H9 (cell line): Measurements from ENCODE around the gene FMN1. TPM values are rescaled to one million over a fixed set of nuclear protein-coding genes. Genes with fewer than 3 reads are reported as not detected.

ENCODE experiments used
- DNase-seq: peaks from one replicate; pipeline ENCODE4 v3.0.0-alpha.2; 2017
- H2AFZ ChIP-seq: one replicate; pipeline ENCODE4 v1.6.1; 2013; ENCODE audit warnings: mild to moderate bottlenecking, low read length, control low read depth, moderate library complexity
- H2AK5ac ChIP-seq: 2 replicates; pipeline ENCODE4 v1.6.1; 2013; ENCODE audit warnings: low read length, control low read depth, mixed read lengths; ENCODE audit not compliant: insufficient read length
- H2BK120ac ChIP-seq: one replicate; pipeline ENCODE4 v1.6.1; 2013; ENCODE audit warnings: low read depth, mild to moderate bottlenecking, low read length, control low read depth, inconsistent platforms; ENCODE audit not compliant: poor library complexity, severe bottlenecking
- H2BK12ac ChIP-seq: 2 replicates; pipeline ENCODE4 v1.6.1; 2013; ENCODE audit warnings: low read length, control low read depth, mixed read lengths, low read depth; ENCODE audit not compliant: insufficient read length
- H2BK15ac ChIP-seq: 2 replicates; pipeline ENCODE4 v1.6.1; 2013; ENCODE audit warnings: low read depth, low read length, control low read depth
- H2BK20ac ChIP-seq: one replicate; pipeline ENCODE4 v1.6.1; 2013; ENCODE audit warnings: low read depth, mild to moderate bottlenecking, low read length, control low read depth, inconsistent platforms; ENCODE audit not compliant: poor library complexity, severe bottlenecking
- H2BK5ac ChIP-seq: 2 replicates; pipeline ENCODE4 v1.6.1; 2013; ENCODE audit warnings: low read length, control low read depth, mixed read lengths; ENCODE audit not compliant: insufficient read length
- H3K14ac ChIP-seq: 2 replicates; pipeline ENCODE4 v1.6.1; 2013; ENCODE audit warnings: low read length, control low read depth; ENCODE audit not compliant: insufficient read depth
- H3K18ac ChIP-seq: 2 replicates; pipeline ENCODE4 v1.6.1; 2013; ENCODE audit warnings: low read depth, mild to moderate bottlenecking, mixed read lengths, low read length, control low read depth; ENCODE audit not compliant: insufficient read length
- H3K23ac ChIP-seq: 2 replicates; pipeline ENCODE4 v1.6.1; 2013; ENCODE audit warnings: low read length, control low read depth, mixed read lengths, low read depth; ENCODE audit not compliant: insufficient read length
- H3K23me2 ChIP-seq: 2 replicates; pipeline ENCODE4 v1.6.1; 2013; ENCODE audit warnings: low read depth, mild to moderate bottlenecking, mixed read lengths, low read length, control low read depth; ENCODE audit not compliant: insufficient read length, poor library complexity, severe bottlenecking
- H3K27ac ChIP-seq: 2 replicates; pipeline ENCODE4 v1.5.1; 2013; ENCODE audit warnings: low read length, control low read depth, mixed read lengths, low read depth; ENCODE audit not compliant: insufficient read length
- H3K27me3 ChIP-seq: 2 replicates; pipeline ENCODE4 v1.6.1; 2013; ENCODE audit warnings: low read length, control low read depth, inconsistent platforms; ENCODE audit not compliant: insufficient read depth
- H3K4ac ChIP-seq: 2 replicates; pipeline ENCODE4 v1.6.1; 2013; ENCODE audit warnings: low read depth, mild to moderate bottlenecking, control low read depth, inconsistent platforms, low read length, moderate library complexity
- H3K4me1 ChIP-seq: 2 replicates; pipeline ENCODE4 v1.6.1; 2013; ENCODE audit warnings: low read length, control low read depth, inconsistent platforms; ENCODE audit not compliant: insufficient read depth
- H3K4me2 ChIP-seq: 2 replicates; pipeline ENCODE4 v1.6.1; 2013; ENCODE audit warnings: low read length, control low read depth, mixed read lengths; ENCODE audit not compliant: insufficient read length, insufficient read depth
- H3K56ac ChIP-seq: 2 replicates; pipeline ENCODE4 v1.6.1; 2013; ENCODE audit warnings: low read depth, mild to moderate bottlenecking, mixed read lengths, low read length, control low read depth; ENCODE audit not compliant: insufficient read length
- H3K79me1 ChIP-seq: 2 replicates; pipeline ENCODE4 v1.6.1; 2013; ENCODE audit warnings: low read depth, mild to moderate bottlenecking, moderate library complexity, low read length, control low read depth, inconsistent platforms; ENCODE audit not compliant: insufficient read depth, poor library complexity, severe bottlenecking
- H3K79me2 ChIP-seq: 2 replicates; pipeline ENCODE4 v1.6.1; 2013; ENCODE audit warnings: low read length, control low read depth, inconsistent platforms; ENCODE audit not compliant: insufficient read depth
- H3K9ac ChIP-seq: 2 replicates; pipeline ENCODE4 v1.6.1; 2013; ENCODE audit warnings: low read length, control low read depth, mixed read lengths; ENCODE audit not compliant: insufficient read length; ENCODE audit errors: extremely low read depth
- H3K9me3 ChIP-seq: one replicate; pipeline ENCODE4 v1.6.1; 2013; ENCODE audit warnings: low read depth, low read length, inconsistent platforms; ENCODE audit not compliant: control insufficient read depth
- H3T11ph ChIP-seq: one replicate; pipeline ENCODE4 v1.6.1; 2013; ENCODE audit warnings: mild to moderate bottlenecking, low read length, control low read depth, inconsistent platforms
- H4K20me1 ChIP-seq: one replicate; pipeline ENCODE4 v1.6.1; 2013; ENCODE audit not compliant: control insufficient read depth, insufficient read length, insufficient read depth
- H4K5ac ChIP-seq: 2 replicates; pipeline ENCODE4 v1.6.1; 2013; ENCODE audit warnings: low read depth, mild to moderate bottlenecking, mixed read lengths, low read length, control low read depth; ENCODE audit not compliant: insufficient read length
- H4K8ac ChIP-seq: replicated peaks from 2 replicates; pipeline ENCODE4 v1.6.1; 2013; ENCODE audit warnings: low read length, control low read depth, mixed read lengths, low read depth; ENCODE audit not compliant: insufficient read length
- H4K91ac ChIP-seq: 2 replicates; pipeline ENCODE4 v1.6.1; 2013; ENCODE audit warnings: low read depth, mild to moderate bottlenecking, moderate library complexity, mixed read lengths, low read length, control low read depth; ENCODE audit not compliant: insufficient read length
- H3K27ac Mint-ChIP-seq, 3 experiments: 2 replicates in 2 of 3; 3 replicates in 1 of 3; pipeline ENCODE4 v1.8.0; 2020 to 2021; ENCODE audit warnings: mixed read lengths in 3 of 3, mild to moderate bottlenecking in 1 of 3, moderate library complexity in 1 of 3
- H3K27me3 Mint-ChIP-seq: 2 replicates; pipeline ENCODE4 v1.8.0; 2021; ENCODE audit warnings: low read depth, mild to moderate bottlenecking, moderate library complexity, mixed read lengths
- H3K36me3 Mint-ChIP-seq, 3 experiments: 2 replicates in 2 of 3; 3 replicates in 1 of 3; pipeline ENCODE4 v1.8.0; 2020 to 2021; ENCODE audit warnings: low read depth in 3 of 3, mixed read lengths in 3 of 3; ENCODE audit not compliant: insufficient read depth in 1 of 3
- H3K4me1 Mint-ChIP-seq, 2 experiments: 2 replicates each; pipeline ENCODE4 v1.8.0; 2020; ENCODE audit warnings: mixed read lengths in 2 of 2
- H3K4me3 Mint-ChIP-seq, 2 experiments: 2 replicates in 1 of 2; 3 replicates in 1 of 2; pipeline ENCODE4 v1.8.0; 2020 to 2021; ENCODE audit warnings: mild to moderate bottlenecking in 2 of 2, mixed read lengths in 2 of 2, moderate library complexity in 1 of 2
- H3K9me3 Mint-ChIP-seq, 2 experiments: 2 replicates in 1 of 2; 3 replicates in 1 of 2; pipeline ENCODE4 v1.8.0; 2020; ENCODE audit warnings: mild to moderate bottlenecking in 2 of 2, mixed read lengths in 2 of 2, moderate library complexity in 1 of 2
- CTCF ChIP-seq: fragments of 200-600 bp; sonication (generic); conservative IDR thresholded peaks from 3 replicates; pipeline ENCODE4 v1.8.0; 2021; ENCODE audit warnings: antibody characterized with exemption, mild to moderate bottlenecking
- WGBS: extraction: QIAGEN DNeasy Blood & Tissue Kit; methylation state at CpG from one replicate; pipeline ENCODE4 v1.1.7; 2013; ENCODE audit warnings: missing lambda C conversion rate, low lambda C conversion rate, mixed read lengths; ENCODE audit not compliant: insufficient read length; ENCODE audit errors: extremely low coverage; 5-methylcytosine and 5-hydroxymethylcytosine counted together
- total RNA-seq: library from RNA; stranded (reverse); gene quantifications from 2 replicates; pipeline ENCODE4 v1.2.1, GENCODE V29; 2021

The FMN1 gene
- total RNA-seq, 1 experiment from 2014 or later, result 1.9 TPM

GRCh38 chr15:33125894-33126537 is 68.5 kb downstream of the FMN1 start:
- no peak overlapping the region for H3K14ac ChIP-seq
- WGBS, result no CpG with 5 or more reads among the region's 7 CpGs
- DNase-seq, result no peak
- Mint-ChIP-seq H3K9me3 (no peaks in the 10 kb centered on the region; a peak in 1 of 5 replicates), H3K4me3 (no peak overlapping the region), H3K27ac (no peak overlapping the region), H3K36me3 (peaks cover 0 to 8% (median 7%) of the 10 kb centered on the region in 3 experiments; a peak in 3 of 7 replicates), H3K4me1 (peaks cover 12 to 13% of the 10 kb centered on the region in 2 experiments), H3K27me3 (no peaks in the 10 kb centered on the region)
- H2BK12ac ChIP-seq, result no peak overlapping the region
- no peak overlapping the region for H3K56ac ChIP-seq
- no peak overlapping the region for H2BK20ac ChIP-seq
- H3K27me3 ChIP-seq, result no peaks in the 10 kb centered on the region
- H4K8ac ChIP-seq, result no peak overlapping the region
- no peaks in the 10 kb centered on the region for H3K23me2 ChIP-seq
- H2AK5ac ChIP-seq, result no peak overlapping the region
- no peak overlapping the region for H3K4me2 ChIP-seq
- H3K4ac ChIP-seq, result no peak overlapping the region
- no peak overlapping the region for H4K91ac ChIP-seq
- H2BK120ac ChIP-seq, result no peak overlapping the region
- no peak overlapping the region for H3K9ac ChIP-seq
- no peaks in the 10 kb centered on the region for H4K20me1 ChIP-seq
- no peak overlapping the region for H2AFZ ChIP-seq
- H4K5ac ChIP-seq, result no peak overlapping the region
- no peak overlapping the region for H3T11ph ChIP-seq
- H3K79me1 ChIP-seq, result no peaks in the 10 kb centered on the region
- H3K23ac ChIP-seq, result no peak overlapping the region
- no peak overlapping the region for H2BK15ac ChIP-seq
- H3K18ac ChIP-seq, result no peak overlapping the region
- H3K4me1 ChIP-seq, result no peaks in the 10 kb centered on the region; the same call in 1 of the 2 replicates
- H3K27ac ChIP-seq, result no peak overlapping the region
- H2BK5ac ChIP-seq, result no peak overlapping the region
- TF ChIP-seq CTCF, result no peak
- no peaks in the 10 kb centered on the region for H3K9me3 ChIP-seq
- no peaks in the 10 kb centered on the region for H3K79me2 ChIP-seq
